Spleen (tissue), 7 donors: ENCODE measurements around the gene GPR183.

Experiments used
- POLR2AphosphoS5 ChIP-seq, 3 donors: sonication (generic); formaldehyde crosslinking; IDR thresholded peaks; one replicate each; pipeline ENCODE4 v1.5.1; 2017; ENCODE audit warnings: antibody characterized with exemption in 3 of 3
- TF ChIP-seq, protein P1 (sequence below), 11 experiments: fragments of 200-600 bp in 7 of 11; fragments of 450-650 bp in 4 of 11; sonication (generic) in 4 of 11; IDR thresholded peaks in 8 of 11; conservative IDR thresholded peaks in 3 of 11; 1 replicate in 7 of 11; 2 replicates in 4 of 11; pipeline versions ENCODE4 v1.4.0 to v1.8.0; 2016 to 2021; ENCODE audit warnings: antibody characterized with exemption in 11 of 11, inconsistent platforms in 4 of 11, mild to moderate bottlenecking in 1 of 11
- donor health status: DM: no; HTN: no; CAD: no; lungs with moderate emphysema.
- donor health status: DM: no; HTN: no; CAD: no.
- donor health status: DM: no; HTN: no; CAD: no.

DNA sequence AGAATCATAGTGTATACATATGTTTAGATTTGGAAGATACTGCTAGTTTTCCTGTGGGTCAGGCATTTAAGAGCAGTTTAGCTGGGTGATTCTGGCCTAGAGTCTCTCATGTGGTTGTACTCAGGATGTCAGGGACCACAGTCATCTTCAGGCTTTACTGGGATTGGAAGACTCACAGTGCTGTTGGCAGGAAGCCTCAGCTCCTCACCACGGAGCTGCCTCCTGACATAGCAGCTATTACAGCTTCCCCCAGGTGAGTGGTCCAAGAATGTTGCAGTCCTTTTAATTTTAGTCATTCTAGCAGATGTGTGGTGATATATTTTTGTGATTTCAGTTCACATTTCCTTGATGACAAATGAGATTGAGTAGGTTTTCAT is 32.1 kb downstream of the GPR183 start:
- TF ChIP-seq, protein P1, sequence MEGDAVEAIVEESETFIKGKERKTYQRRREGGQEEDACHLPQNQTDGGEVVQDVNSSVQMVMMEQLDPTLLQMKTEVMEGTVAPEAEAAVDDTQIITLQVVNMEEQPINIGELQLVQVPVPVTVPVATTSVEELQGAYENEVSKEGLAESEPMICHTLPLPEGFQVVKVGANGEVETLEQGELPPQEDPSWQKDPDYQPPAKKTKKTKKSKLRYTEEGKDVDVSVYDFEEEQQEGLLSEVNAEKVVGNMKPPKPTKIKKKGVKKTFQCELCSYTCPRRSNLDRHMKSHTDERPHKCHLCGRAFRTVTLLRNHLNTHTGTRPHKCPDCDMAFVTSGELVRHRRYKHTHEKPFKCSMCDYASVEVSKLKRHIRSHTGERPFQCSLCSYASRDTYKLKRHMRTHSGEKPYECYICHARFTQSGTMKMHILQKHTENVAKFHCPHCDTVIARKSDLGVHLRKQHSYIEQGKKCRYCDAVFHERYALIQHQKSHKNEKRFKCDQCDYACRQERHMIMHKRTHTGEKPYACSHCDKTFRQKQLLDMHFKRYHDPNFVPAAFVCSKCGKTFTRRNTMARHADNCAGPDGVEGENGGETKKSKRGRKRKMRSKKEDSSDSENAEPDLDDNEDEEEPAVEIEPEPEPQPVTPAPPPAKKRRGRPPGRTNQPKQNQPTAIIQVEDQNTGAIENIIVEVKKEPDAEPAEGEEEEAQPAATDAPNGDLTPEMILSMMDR (IDR thresholded peaks at IDR 0.05 in 8 of 11, conservative IDR thresholded peaks at IDR 0.05 in 3 of 11) = no peak
- peak in 1 of 3 donors; percentile 43 for TF ChIP-seq POLR2AphosphoS5 (IDR thresholded peaks at IDR 0.05)
